Measurements from ENCODE around the gene MPI.
"Not testable (repeated sequence)": the region's sequence is repeated elsewhere in the genome, so short reads cannot be mapped to it uniquely, and the experiment has no call there.

The MPI gene

GRCh38 chr15:74878273-74878672 lies 11.6 kb upstream of the MPI start:
- CTCF ChIA-PET = no interaction called here
- POLR2A ChIA-PET = interaction anchor here (1.4 to 2.2 kb wide), 2 partner anchors 22 to 28 kb away, joined by 3 to 10 read pairs; partner anchors contain the start of gene FAM219B
- TF ChIP-seq NFRKB (IDR thresholded peaks at IDR 0.05) = no peak
- TF ChIP-seq, protein P1, sequence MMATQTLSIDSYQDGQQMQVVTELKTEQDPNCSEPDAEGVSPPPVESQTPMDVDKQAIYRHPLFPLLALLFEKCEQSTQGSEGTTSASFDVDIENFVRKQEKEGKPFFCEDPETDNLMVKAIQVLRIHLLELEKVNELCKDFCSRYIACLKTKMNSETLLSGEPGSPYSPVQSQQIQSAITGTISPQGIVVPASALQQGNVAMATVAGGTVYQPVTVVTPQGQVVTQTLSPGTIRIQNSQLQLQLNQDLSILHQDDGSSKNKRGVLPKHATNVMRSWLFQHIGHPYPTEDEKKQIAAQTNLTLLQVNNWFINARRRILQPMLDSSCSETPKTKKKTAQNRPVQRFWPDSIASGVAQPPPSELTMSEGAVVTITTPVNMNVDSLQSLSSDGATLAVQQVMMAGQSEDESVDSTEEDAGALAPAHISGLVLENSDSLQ (IDR thresholded peaks at IDR 0.05) = no peak
- no peak for TF ChIP-seq SUZ12 (IDR thresholded peaks at IDR 0.05)
- no peak for TF ChIP-seq HDGF (IDR thresholded peaks at IDR 0.05; ENCODE audit: borderline replicate concordance)
- TF ChIP-seq LEF1 (IDR thresholded peaks at IDR 0.05; ENCODE audit: borderline replicate concordance) = no peak
- no peak for TF ChIP-seq SP1 (IDR thresholded peaks at IDR 0.05)
- TF ChIP-seq FOXM1 (IDR thresholded peaks at IDR 0.05; ENCODE audit: borderline replicate concordance) = no peak
- TF ChIP-seq ELF4 (IDR thresholded peaks at IDR 0.05) = no peak
- no peak for TF ChIP-seq FOXK2 (IDR thresholded peaks at IDR 0.05)
- TF ChIP-seq BHLHE40 (IDR thresholded peaks at IDR 0.05; ENCODE audit: borderline replicate concordance) = no peak
- TF ChIP-seq CTBP1 (IDR thresholded peaks at IDR 0.05; ENCODE audit: borderline replicate concordance) = no peak
- no peak for TF ChIP-seq FOXA1 (IDR thresholded peaks at IDR 0.05)
- no peak for TF ChIP-seq L3MBTL2 (conservative IDR thresholded peaks at IDR 0.05)
- TF ChIP-seq ARNT (IDR thresholded peaks at IDR 0.05) = no peak
- TF ChIP-seq TARDBP (IDR thresholded peaks at IDR 0.05) = no peak
- no peak for TF ChIP-seq ZNF384 (IDR thresholded peaks at IDR 0.05)
- no peak for DNase-seq (ENCODE audit: extremely low spot score)

- TF ChIP-seq NFRKB (IDR thresholded peaks at IDR 0.05) = no peak
- no peak for TF ChIP-seq ELF4 (IDR thresholded peaks at IDR 0.05)
- TF ChIP-seq LEF1 (IDR thresholded peaks at IDR 0.05; ENCODE audit: borderline replicate concordance) = no peak
- no peak for TF ChIP-seq HDGF (IDR thresholded peaks at IDR 0.05; ENCODE audit: borderline replicate concordance)
- no peak for TF ChIP-seq FOXM1 (IDR thresholded peaks at IDR 0.05; ENCODE audit: borderline replicate concordance)
- no peak for TF ChIP-seq L3MBTL2 (conservative IDR thresholded peaks at IDR 0.05)
- TF ChIP-seq FOXK2 (IDR thresholded peaks at IDR 0.05) = no peak
- TF ChIP-seq ZNF384 (IDR thresholded peaks at IDR 0.05) = no peak
- no peak for DNase-seq (ENCODE audit: extremely low spot score)
- CTCF ChIA-PET = interaction anchor here (0.6 to 1.9 kb wide), 2 partner anchors 19 to 1067 kb away, joined by 3 to 8 read pairs; no protein-coding TSS in a partner anchor
- POLR2A ChIA-PET = interaction anchor here (1.3 kb wide), 1 partner anchor 24 kb away, joined by 5 read pairs; the partner anchor contains the start of gene FAM219B
These were observed 7.3 kb upstream of the MPI start for GRCh38 chr15:74882528-74882927.

GRCh38 chr15:74884428-74885223 lies 5.2 kb upstream of the MPI start:
- no peak for DNase-seq (ENCODE audit: extremely low spot score)
- ChIA-PET CTCF (interaction anchor here (0.7 kb wide), 1 partner anchor 17 kb away, joined by 3 read pairs; no protein-coding TSS in a partner anchor), POLR2A (no interaction called here)
- no peak for TF ChIP-seq FOXK2 (IDR thresholded peaks at IDR 0.05)
- TF ChIP-seq, protein P1 (IDR thresholded peaks at IDR 0.05) = no peak
- no peak for TF ChIP-seq FOXA1 (IDR thresholded peaks at IDR 0.05)
- no peak for TF ChIP-seq ELF4 (IDR thresholded peaks at IDR 0.05)
- no peak for TF ChIP-seq HDGF (IDR thresholded peaks at IDR 0.05; ENCODE audit: borderline replicate concordance)
- TF ChIP-seq ZNF384 (IDR thresholded peaks at IDR 0.05) = no peak
- no peak for TF ChIP-seq TARDBP (IDR thresholded peaks at IDR 0.05)
- no peak for TF ChIP-seq FOXM1 (IDR thresholded peaks at IDR 0.05; ENCODE audit: borderline replicate concordance)
- no peak for TF ChIP-seq SUZ12 (IDR thresholded peaks at IDR 0.05)
- no peak for TF ChIP-seq CTBP1 (IDR thresholded peaks at IDR 0.05; ENCODE audit: borderline replicate concordance)
- TF ChIP-seq BHLHE40 (IDR thresholded peaks at IDR 0.05; ENCODE audit: borderline replicate concordance) = no peak
- no peak for TF ChIP-seq NFRKB (IDR thresholded peaks at IDR 0.05)
- no peak for TF ChIP-seq SP1 (IDR thresholded peaks at IDR 0.05)
- TF ChIP-seq L3MBTL2 (conservative IDR thresholded peaks at IDR 0.05) = no peak
- no peak for TF ChIP-seq ARNT (IDR thresholded peaks at IDR 0.05)
- no peak for TF ChIP-seq LEF1 (IDR thresholded peaks at IDR 0.05; ENCODE audit: borderline replicate concordance)

GRCh38 chr15:74885461-74885860 lies 4.4 kb upstream of the MPI start:
- TF ChIP-seq FOXA1 (IDR thresholded peaks at IDR 0.05) = no peak
- TF ChIP-seq ELF4 (IDR thresholded peaks at IDR 0.05) = no peak
- no peak for TF ChIP-seq ZNF384 (IDR thresholded peaks at IDR 0.05)
- no peak for TF ChIP-seq SUZ12 (IDR thresholded peaks at IDR 0.05)
- no peak for TF ChIP-seq L3MBTL2 (conservative IDR thresholded peaks at IDR 0.05)
- no peak for TF ChIP-seq SP1 (IDR thresholded peaks at IDR 0.05)
- TF ChIP-seq NFRKB (IDR thresholded peaks at IDR 0.05) = no peak
- TF ChIP-seq HDGF (IDR thresholded peaks at IDR 0.05; ENCODE audit: borderline replicate concordance) = no peak
- TF ChIP-seq, protein P1 (IDR thresholded peaks at IDR 0.05) = no peak
- TF ChIP-seq LEF1 (IDR thresholded peaks at IDR 0.05; ENCODE audit: borderline replicate concordance) = no peak
- TF ChIP-seq ARNT (IDR thresholded peaks at IDR 0.05) = no peak
- no peak for TF ChIP-seq CTBP1 (IDR thresholded peaks at IDR 0.05; ENCODE audit: borderline replicate concordance)
- no peak for DNase-seq (ENCODE audit: extremely low spot score)
- CTCF ChIA-PET = interaction anchor here (0.7 kb wide), 1 partner anchor 16 kb away, joined by 3 read pairs; no protein-coding TSS in a partner anchor
- POLR2A ChIA-PET = interaction anchor here (1.1 kb wide), 1 partner anchor 30 kb away, joined by 3 read pairs; no protein-coding TSS in a partner anchor

- DNase-seq (ENCODE audit: extremely low spot score) = not testable (repeated sequence)
- POLR2A ChIA-PET = interaction anchor here (1.0 to 2.3 kb wide), 3 partner anchors 13 to 44 kb away, joined by 3 to 17 read pairs (median 4); partner anchors contain the start of genes SCAMP2 and ULK3
- CTCF ChIA-PET = interaction anchor here (0.6 to 2.8 kb wide), 2 partner anchors 14 to 56 kb away, joined by 4 to 13 read pairs; no protein-coding TSS in a partner anchor
These were observed 2.2 kb upstream of the MPI start for GRCh38 chr15:74887537-74888193.

All from HEK293T (cell line).